ENCODE measurements around the gene ATP5F1D. TPM values are rescaled to one million over a fixed set of nuclear protein-coding genes. Genes with fewer than 3 reads are reported as not detected.

Gene ATP5F1D
- total RNA-seq, 2 donors from 2014 or later, result 341 to 530 TPM

DNA sequence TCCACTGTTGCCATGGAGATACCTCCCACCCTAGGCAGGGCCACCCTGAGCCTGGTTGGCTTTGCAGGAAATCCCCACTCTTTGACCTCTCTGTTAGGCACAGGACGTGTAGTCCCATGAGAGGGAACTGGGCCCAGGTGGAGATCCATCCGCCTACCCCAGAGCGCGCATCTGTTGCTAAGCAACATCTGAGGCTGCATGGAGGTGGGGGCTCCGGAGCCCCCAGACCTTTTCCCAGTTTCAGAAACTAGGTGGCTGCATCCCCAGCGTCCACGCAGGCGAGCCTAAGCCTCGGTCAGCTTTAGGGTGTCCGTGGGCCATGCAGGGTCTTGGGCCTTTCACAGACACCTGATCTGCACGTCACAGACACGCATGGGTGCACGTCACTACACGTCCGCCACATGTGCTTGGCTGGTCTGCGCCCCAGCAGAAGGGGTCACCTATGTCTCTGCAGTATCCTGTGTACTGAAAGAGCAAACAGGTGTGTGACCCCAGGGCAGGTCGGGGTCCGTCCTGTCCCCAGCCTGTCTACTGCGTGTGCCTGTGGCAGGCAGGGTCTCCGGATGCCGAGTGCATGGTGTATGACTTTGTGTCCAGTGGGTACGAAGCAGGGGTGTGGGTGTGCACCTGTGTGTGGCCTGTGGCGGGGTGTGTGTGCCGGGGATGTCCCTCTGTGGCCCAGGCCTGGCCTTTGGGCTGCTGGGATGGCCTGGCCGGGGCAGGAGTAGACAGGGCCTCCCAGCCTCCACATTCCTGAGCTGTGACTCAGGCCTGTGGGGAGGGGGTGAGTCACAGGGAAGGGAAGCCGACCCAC lies 23.5 kb downstream of the ATP5F1D start:
- ATAC-seq (no peak), DNase-seq (peak; percentile 60 to 80)
- intact Hi-C loops (cut with DNase I, micrococcal nuclease), result no loop called here

DNA sequence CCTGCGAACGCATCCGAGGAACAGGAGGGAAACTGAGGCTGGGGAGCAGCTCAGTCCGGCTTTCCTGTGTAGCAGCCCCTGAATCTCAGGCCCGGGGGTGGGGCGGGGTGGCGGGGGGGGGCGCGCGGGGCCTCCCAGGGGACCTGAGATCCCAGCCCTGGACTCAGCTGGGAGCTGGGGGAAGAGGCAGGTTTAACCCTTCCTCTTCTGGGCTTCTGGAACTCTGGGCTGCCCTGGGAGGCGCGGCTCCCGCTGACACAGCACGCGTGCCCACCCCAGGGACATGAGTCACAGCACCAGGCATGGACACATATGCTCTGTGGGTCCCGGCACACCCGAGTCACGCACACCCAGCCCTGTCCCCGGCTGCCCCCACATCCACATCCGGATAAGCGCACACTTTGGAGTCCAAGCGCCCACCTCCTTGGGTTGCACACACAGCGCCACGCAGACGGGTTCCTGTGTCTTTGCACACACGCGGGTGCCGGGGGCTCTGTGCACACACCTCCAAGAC lies 24.1 kb downstream of the ATP5F1D start:
- no peak for ATAC-seq
- intact Hi-C loops (cut with DNase I, micrococcal nuclease), result loop anchor here in 1 of 2 donors (2.0 kb wide), 1 partner anchor 21 kb away; no protein-coding TSS in a partner anchor
- DNase-seq, result peak; percentile 66 to 79

DNA sequence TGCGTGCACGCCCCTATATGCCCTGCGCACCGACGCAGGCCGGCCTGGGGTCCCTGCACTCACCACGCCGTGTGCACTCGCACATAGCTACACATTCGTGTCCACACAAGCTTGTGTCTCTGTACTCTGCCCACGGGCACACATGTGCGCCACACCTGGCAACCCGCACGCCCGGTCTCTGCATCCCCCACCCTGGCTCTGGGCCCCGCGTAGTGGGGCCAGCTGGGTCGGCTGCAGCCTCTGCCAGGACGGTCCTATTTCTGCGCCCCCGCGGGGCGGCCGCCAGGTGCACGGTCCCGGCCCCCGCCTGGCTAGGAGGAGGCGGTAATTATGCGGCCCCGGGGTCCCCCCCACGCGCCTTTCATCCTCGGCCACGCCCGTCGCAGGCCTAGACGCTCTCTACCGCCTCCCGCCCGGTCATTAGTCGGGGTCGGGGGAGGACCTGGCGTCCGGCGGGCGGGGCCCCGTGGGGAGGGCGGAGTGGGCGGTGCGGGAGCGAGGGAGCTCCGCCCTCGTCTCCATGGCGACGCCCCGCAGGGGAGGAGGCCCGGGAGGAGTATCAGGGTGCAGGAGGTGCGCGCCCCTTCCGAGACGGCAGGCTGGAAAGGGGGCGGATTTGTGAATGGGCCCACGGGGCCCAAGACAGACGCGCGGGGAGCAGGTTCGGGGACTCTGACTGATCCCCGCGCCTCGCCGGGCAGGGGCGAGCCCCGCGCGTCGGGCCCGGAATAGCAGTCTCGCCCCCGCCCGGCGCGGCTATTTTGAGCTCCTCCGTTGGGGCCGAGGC lies 24.8 kb downstream of the ATP5F1D start:
- ATAC-seq, result peak; percentile 51

GRCh38 chr19:1266916-1267476 lies 25.4 kb downstream of the ATP5F1D start:
- peak; percentile 15 for ATAC-seq
- intact Hi-C loops (cut with DNase I, micrococcal nuclease), result loop anchor here in 1 of 2 donors (2.0 kb wide), 1 partner anchor 22 kb away; no protein-coding TSS in a partner anchor
- peak in 1 of 2 donors; percentile 82 for DNase-seq

More for the DNA sequence above, 24.8 kb downstream of the ATP5F1D start:
- peak; percentile 93 to 95 for DNase-seq
- intact Hi-C loops (cut with DNase I, micrococcal nuclease), result loop anchor here in 1 of 2 donors (2.0 kb wide), 1 partner anchor 22 kb away; no protein-coding TSS in a partner anchor

DNA sequence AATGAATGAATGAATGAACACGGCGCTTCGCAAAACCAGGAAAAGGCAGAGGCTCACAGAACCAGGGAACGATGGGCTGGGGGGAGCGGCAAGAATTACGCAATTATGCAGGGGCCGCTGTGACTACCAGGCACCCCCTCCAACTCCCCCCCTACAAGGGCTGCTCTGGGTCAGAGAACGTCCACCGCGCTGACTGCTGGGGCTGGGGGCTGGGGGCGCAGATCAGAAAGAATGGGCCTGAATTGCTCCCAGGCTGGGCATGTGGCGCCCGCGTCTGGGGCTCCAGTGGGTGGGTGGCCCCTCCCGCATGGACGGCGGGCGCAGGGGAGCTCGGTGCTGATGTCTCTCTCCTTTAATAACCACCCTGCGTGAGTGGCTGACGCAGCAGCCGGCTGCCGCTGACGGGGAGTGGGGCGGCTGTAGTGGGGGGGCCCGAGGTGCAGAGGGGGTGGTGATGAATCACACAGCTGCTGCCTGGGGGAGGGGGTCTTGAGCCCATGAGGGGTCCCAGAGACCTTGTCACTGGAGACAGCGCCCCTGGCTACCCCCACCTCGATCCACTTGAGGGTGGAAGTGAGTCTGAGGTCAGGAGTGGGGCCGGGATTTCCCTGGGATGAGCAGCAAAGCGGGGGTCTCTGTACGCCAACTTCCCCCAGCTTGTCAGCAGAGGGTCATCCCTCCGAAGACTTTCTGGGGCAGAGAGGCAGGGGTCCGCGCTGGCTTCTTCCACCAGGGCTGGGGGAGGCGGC lies 26.1 kb downstream of the ATP5F1D start:
- DNase-seq, result no peak
- intact Hi-C loops (cut with DNase I, micrococcal nuclease), result loop anchor here in 1 of 2 donors (2.0 kb wide), 1 partner anchor 23 kb away; no protein-coding TSS in a partner anchor

DNA sequence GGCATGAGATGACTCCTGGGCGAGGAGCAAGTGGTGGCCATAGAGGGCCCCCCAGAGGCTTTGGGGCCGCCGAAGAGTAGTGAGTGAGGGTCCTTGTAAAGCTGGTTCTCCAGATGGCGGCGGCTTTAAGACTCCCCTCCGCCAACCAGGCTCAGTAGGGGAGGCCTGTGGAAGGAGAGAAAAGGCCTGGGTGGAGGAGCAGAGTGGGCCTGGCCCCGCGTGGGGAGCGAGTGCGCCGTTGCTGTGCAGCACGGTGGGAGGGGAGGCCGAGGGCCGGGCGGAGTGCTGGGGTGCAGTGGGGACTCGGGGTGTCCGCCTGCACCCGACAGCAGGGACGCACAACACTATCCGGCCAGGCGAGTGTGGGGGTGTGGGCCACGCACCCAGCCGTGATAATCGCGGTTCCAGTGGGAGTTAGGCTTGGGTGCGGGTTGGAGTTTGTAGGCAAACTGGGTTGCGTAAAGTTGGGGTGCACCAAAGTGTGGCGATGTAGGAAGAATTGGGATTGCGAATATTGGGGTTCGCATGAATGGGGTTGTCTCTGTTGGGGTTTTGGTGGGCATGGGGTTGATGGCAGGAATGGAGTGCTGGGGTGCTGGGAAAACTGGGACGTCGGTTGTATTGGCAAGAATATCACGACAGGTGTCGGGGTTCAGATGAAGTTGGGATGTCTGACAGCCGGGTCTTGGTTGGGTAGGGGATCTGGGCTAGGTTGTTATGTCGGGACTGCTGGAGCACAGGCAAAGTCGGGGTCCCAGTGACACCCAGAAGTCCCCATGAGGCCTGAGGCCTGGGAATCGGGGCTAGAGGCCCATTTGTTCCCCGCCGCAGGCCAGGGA lies 26.9 kb downstream of the ATP5F1D start:
- intact Hi-C loops (cut with DNase I, micrococcal nuclease), result no loop called here
- DNase-seq, result no peak
- ATAC-seq, result no peak

More for the DNA sequence above, 26.1 kb downstream of the ATP5F1D start:
- no peak for ATAC-seq

- intact Hi-C loops (cut with DNase I, micrococcal nuclease), result no loop called here
- DNase-seq, result peak; percentile 100
- peak; percentile 64 for ATAC-seq
Measured at GRCh38 chr19:1269065-1269477, 27.5 kb downstream of the ATP5F1D start, which contains the start of gene CIRBP. CIRBP (plus strand) TSS chr19:1269332; CDS start chr19:1270934, 1,602 bp downstream.

DNA sequence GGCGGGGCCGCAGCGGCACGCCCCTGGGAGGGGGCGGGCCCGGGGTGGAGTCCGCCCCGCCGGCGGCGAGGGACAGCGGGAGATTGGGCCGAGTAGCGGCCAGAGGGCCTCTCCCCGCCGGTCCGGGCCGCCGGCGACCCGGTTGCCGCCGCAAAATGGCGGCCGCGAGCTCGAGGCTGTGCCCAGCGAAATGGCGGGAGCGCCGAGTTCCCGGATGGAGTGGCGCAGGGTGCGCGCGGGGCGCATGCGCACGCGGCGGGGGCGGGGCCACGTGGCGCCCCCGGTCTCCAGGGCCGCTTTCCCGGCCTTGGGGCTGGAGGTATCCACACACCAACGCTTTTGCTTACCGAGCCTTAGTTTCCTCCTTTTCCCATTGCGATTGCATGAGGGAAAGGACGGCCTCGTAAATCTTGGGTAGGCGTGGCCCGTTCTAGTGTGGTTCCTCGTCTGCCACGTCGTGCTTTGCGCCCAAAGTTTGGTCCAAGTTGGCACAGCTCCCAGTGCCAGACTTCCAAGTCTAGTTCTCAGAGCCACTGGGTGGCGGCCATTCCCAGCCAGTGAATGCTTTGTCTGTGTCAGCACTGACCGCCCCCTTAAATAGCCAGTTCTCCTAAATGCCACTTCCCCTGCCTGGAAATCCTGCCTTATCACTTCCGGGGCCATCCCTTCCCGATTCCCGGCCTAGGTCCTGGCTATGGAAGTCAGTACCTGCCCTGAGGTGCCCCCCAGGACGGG lies 28.1 kb downstream of the ATP5F1D start:
- ATAC-seq (peak; percentile 26), DNase-seq (peak; percentile 87 to 89)
- intact Hi-C loops (cut with DNase I, micrococcal nuclease), result no loop called here

DNA sequence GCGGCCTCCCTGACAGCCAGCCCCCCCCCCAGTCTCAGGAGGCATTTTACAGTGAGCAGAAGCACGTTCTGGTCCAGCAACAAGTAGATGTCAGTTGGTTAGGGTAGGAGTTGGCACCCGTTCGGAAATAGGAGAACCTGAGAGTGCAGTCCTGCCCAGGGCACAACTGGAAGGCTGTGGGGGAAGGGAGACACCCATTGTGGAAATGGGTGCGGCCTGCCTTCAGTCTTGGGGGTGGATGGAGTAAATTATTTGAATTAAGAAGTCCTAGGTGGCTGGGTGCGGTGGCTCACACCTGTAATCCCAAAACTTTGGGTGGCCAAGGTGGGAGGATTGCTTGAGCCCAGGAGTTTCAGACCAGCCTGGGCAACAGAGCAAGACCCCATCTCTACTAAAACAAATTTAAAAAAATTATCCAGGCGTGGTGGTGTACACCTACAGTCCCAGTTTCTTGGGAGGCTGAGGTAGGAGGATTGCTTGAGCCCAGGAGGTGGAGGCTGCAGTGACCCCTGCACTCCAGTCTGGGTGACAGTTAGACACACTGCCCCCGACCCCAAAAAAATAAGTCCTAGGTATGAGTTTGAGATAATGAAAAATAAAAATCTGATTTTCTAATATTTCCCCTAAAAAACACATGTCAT lies 28.8 kb downstream of the ATP5F1D start:
- intact Hi-C loops (cut with DNase I, micrococcal nuclease), result no loop called here
- ATAC-seq, result no peak
- peak in 1 of 2 donors; percentile 41 for DNase-seq

- intact Hi-C loops (cut with DNase I, micrococcal nuclease), result no loop called here
- no peak for ATAC-seq
- no peak for DNase-seq
Measured at GRCh38 chr19:1270854-1271527, 29.4 kb downstream of the ATP5F1D start.

DNA sequence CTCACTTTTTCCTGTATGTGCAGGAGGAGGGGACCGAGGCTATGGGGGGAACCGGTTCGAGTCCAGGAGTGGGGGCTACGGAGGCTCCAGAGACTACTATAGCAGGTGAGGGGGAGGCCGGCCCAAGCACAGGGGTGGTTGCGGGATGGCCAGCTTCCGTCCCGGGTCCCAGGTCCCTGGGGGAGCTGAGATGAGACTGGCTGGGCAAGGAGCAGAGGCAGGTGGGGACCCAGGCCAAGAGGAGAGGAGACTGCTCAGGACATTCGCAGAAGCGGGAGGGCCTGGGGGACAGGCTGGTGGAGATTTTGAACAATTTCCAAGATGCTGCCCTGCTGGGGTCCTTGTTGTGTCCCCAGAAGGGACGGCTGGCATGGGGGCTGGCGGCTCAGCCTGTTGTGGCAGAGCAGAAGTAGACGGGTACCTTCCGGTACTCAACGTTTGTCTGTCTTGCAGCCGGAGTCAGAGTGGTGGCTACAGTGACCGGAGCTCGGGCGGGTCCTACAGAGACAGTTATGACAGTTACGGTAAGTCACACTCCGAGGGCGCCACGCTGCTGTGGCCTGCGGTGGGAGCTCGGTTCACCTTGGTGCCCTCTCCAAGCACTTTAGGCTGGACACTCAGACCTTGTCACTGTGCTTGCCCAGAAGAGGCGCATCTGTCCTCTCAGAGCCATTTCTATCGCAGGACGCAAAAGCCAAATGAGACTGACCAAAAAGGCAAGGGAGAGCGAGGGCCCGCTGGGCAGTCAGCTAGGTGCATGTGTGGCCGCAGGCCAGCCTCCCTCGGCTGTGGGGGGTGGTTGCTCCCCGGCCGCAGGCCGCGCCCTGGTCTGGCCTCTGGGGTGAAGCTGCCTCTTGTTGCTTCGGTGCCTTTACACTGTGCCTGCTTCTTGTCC lies 30.2 kb downstream of the ATP5F1D start:
- DNase-seq (no peak), ATAC-seq (no peak)
- intact Hi-C loops (cut with DNase I, micrococcal nuclease), result no loop called here

DNA sequence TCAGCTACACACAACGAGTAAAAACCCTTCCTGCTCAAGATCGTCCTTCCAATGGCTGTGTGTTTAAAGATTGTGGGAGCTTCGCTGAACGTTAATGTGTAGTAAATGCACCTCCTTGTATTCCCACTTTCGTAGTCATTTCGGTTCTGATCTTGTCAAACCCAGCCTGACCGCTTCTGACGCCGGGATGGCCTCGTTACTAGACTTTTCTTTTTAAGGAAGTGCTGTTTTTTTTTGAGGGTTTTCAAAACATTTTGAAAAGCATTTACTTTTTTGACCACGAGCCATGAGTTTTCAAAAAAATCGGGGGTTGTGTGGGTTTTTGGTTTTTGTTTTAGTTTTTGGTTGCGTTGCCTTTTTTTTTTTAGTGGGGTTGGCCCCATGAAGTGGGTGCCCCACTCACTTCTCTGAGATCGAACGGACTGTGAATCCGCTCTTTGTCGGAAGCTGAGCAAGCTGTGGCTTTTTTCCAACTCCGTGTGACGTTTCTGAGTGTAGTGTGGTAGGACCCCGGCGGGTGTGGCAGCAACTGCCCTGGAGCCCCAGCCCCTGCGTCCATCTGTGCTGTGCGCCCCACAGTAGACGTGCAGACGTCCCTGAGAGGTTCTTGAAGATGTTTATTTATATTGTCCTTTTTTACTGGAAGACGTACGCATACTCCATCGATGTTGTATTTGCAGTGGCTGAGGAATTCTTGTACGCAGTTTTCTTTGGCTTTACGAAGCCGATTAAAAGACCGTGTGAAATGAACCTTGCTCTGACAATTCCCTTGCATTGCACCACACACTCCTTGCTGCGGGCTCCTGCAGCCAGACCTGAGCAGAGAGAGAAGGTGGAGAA lies 31.1 kb downstream of the ATP5F1D start:
- DNase-seq, result no peak
- intact Hi-C loops (cut with DNase I, micrococcal nuclease), result no loop called here
- no peak for ATAC-seq

GRCh38 chr19:1273263-1274041 lies 31.9 kb downstream of the ATP5F1D start:
- no peak for ATAC-seq
- no peak for DNase-seq
- intact Hi-C loops (cut with DNase I, micrococcal nuclease), result no loop called here

Data from left colon (tissue), 2 donors.